ENCODE measurements around the gene ERCC3. TPM values are rescaled to one million over a fixed set of nuclear protein-coding genes. Genes with fewer than 3 reads are reported as not detected.
"Not testable (repeated sequence)": the region's sequence is repeated elsewhere in the genome, so short reads cannot be mapped to it uniquely, and the experiment has no call there.

The ERCC3 gene
- total and polyA plus RNA-seq, 7 experiments from 2014 or later, result 15.9 to 71.5 (median 49.7) TPM

GRCh38 chr2:127255146-127255545, 38.8 kb downstream of the ERCC3 start:
- peaks cover 0 to 8% (median 1%) of the 10 kb centered on the region in 7 donors for H3K4me1 Mint-ChIP-seq
- H3K36me3 Mint-ChIP-seq, result peaks cover 14 to 50% (median 31%) of the 10 kb centered on the region in 5 donors
- no peak for DNase-seq
- ATAC-seq, result no peak
- Histone ChIP-seq H3K4me1 (ENCODE audit: control insufficient read depth in 2 of 2, insufficient read depth in 2 of 2, low read length in 2 of 2) (no peaks in the 10 kb centered on the region), H3K27ac (ENCODE audit: low read depth, low read length) (no peak overlapping the region), H3K36me3 (ENCODE audit: control insufficient read depth in 2 of 3, insufficient read depth in 3 of 3, low read length in 3 of 3) (peaks cover 0 to 37% (median 5%) of the 10 kb centered on the region in 3 experiments), H3K4me3 (ENCODE audit: low read length) (no peak overlapping the region), H3K9me3 (ENCODE audit: control insufficient read depth in 2 of 3, low read length in 3 of 3) (no peaks in the 10 kb centered on the region), H3K27me3 (ENCODE audit: control insufficient read depth in 2 of 2, insufficient read depth in 2 of 2, low read length in 2 of 2) (no peaks in the 10 kb centered on the region)
- H3K27me3 Mint-ChIP-seq, result no peaks in the 10 kb centered on the region
- ChIA-PET POLR2A (no interaction called here), CTCF (no interaction called here)
- no peak overlapping the region for H3K4me3 Mint-ChIP-seq
- H3K27ac Mint-ChIP-seq, result peak overlapping the region in 7 of 9 donors; percentile 13 to 75 (median 32)
- H3K9me3 Mint-ChIP-seq, result no peaks in the 10 kb centered on the region
- intact Hi-C loops (cut with micrococcal nuclease), result no loop called here

DNA sequence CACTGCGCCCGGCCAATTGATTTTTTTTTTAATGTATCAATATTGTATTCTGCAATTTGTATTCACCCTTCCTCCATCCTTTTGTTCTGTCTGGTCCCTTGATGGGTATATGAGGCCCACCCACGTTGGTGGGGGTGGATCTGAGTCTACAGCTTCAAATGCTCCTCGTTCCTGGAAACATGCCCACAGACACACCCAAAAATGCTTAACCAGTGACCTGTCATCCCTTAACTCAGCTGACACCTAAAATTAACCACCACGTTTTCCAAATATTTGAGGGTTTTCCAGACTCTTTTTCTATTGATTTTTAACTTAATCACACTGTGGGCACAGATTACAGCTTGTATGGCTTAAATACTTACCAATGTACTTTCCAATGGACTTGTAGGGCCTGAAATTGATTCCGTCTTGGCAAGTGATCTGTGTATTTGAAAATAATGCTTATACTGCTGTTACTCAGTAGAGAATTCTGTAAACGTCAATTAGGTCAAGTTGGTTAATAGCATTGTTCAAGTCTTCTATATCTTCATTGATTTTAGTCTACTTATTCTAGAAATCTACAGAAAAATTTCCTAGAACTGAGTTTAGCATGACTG, 39.5 kb downstream of the ERCC3 start:
- H3K27ac Mint-ChIP-seq, result peak overlapping the region in 5 of 9 donors; percentile 13 to 65 (median 32)
- Histone ChIP-seq H3K4me3 (ENCODE audit: low read length) (no peak overlapping the region), H3K9me3 (ENCODE audit: control insufficient read depth in 2 of 3, low read length in 3 of 3) (no peaks in the 10 kb centered on the region), H3K27me3 (ENCODE audit: control insufficient read depth in 2 of 2, insufficient read depth in 2 of 2, low read length in 2 of 2) (no peaks in the 10 kb centered on the region), H3K36me3 (ENCODE audit: control insufficient read depth in 2 of 3, insufficient read depth in 3 of 3, low read length in 3 of 3) (peaks cover 0 to 30% (median 0%) of the 10 kb centered on the region in 3 experiments), H3K4me1 (ENCODE audit: control insufficient read depth in 2 of 2, insufficient read depth in 2 of 2, low read length in 2 of 2) (no peaks in the 10 kb centered on the region), H3K27ac (ENCODE audit: low read depth, low read length) (no peak overlapping the region)
- H3K9me3 Mint-ChIP-seq, result no peaks in the 10 kb centered on the region
- H3K4me1 Mint-ChIP-seq, result peaks cover 0 to 8% (median 1%) of the 10 kb centered on the region in 7 donors
- ATAC-seq (no peak), DNase-seq (no peak)
- intact Hi-C loops (cut with micrococcal nuclease), result no loop called here
- H3K27me3 Mint-ChIP-seq, result no peaks in the 10 kb centered on the region
- ChIA-PET CTCF (no interaction called here), POLR2A (no interaction called here)
- H3K36me3 Mint-ChIP-seq, result peaks cover 11 to 45% (median 24%) of the 10 kb centered on the region in 5 donors
- no peak overlapping the region for H3K4me3 Mint-ChIP-seq

- H3K4me1 ChIP-seq (ENCODE audit: control insufficient read depth in 2 of 2, insufficient read depth in 2 of 2, low read length in 2 of 2); POLR2A ChIA-PET; intact Hi-C loops (cut with micrococcal nuclease); H3K4me3 ChIP-seq (ENCODE audit: low read length); CTCF ChIA-PET; H3K4me1 Mint-ChIP-seq; H3K27ac Mint-ChIP-seq; H3K27ac ChIP-seq (ENCODE audit: low read depth, low read length); H3K27me3 Mint-ChIP-seq; H3K9me3 ChIP-seq (ENCODE audit: control insufficient read depth in 2 of 3, low read length in 3 of 3); H3K27me3 ChIP-seq (ENCODE audit: control insufficient read depth in 2 of 2, insufficient read depth in 2 of 2, low read length in 2 of 2); DNase-seq; H3K4me3 Mint-ChIP-seq; H3K36me3 ChIP-seq (ENCODE audit: control insufficient read depth in 2 of 3, insufficient read depth in 3 of 3, low read length in 3 of 3): not testable (repeated sequence)
- H3K9me3 Mint-ChIP-seq, result peaks cover 8 to 55% (median 17%) of the 10 kb centered on the region in 11 donors
- peak; percentile 51 for ATAC-seq
- H3K36me3 Mint-ChIP-seq, result peaks cover 2 to 40% (median 34%) of the 10 kb centered on the region in 5 donors
Measured at GRCh38 chr2:127241184-127241583, 52.8 kb downstream of the ERCC3 start.

- Histone ChIP-seq H3K9me3 (ENCODE audit: control insufficient read depth in 2 of 3, low read length in 3 of 3) (peaks cover 0 to 9% (median 0%) of the 10 kb centered on the region in 3 experiments), H3K4me3 (ENCODE audit: low read length) (no peak overlapping the region), H3K4me1 (ENCODE audit: control insufficient read depth in 2 of 2, insufficient read depth in 2 of 2, low read length in 2 of 2) (no peaks in the 10 kb centered on the region), H3K36me3 (ENCODE audit: control insufficient read depth in 2 of 3, insufficient read depth in 3 of 3, low read length in 3 of 3) (no peaks in the 10 kb centered on the region), H3K27ac (ENCODE audit: low read depth, low read length) (no peak overlapping the region), H3K27me3 (ENCODE audit: control insufficient read depth in 2 of 2, insufficient read depth in 2 of 2, low read length in 2 of 2) (no peaks in the 10 kb centered on the region)
- H3K36me3 Mint-ChIP-seq, result peaks cover 2 to 37% (median 30%) of the 10 kb centered on the region in 5 donors
- no peak overlapping the region for H3K4me3 Mint-ChIP-seq
- ATAC-seq, result no peak
- H3K4me1 Mint-ChIP-seq, result no peaks in the 10 kb centered on the region
- no peak for DNase-seq
- POLR2A ChIA-PET, result no interaction called here
- no peak overlapping the region for H3K27ac Mint-ChIP-seq
- H3K27me3 Mint-ChIP-seq, result no peaks in the 10 kb centered on the region
- intact Hi-C loops (cut with micrococcal nuclease), result no loop called here
- peaks cover 8 to 55% (median 17%) of the 10 kb centered on the region in 11 donors for H3K9me3 Mint-ChIP-seq
- CTCF ChIA-PET, result no interaction called here
Measured at GRCh38 chr2:127239395-127239794, 54.5 kb downstream of the ERCC3 start.

- intact Hi-C loops (cut with micrococcal nuclease); H3K4me3 Mint-ChIP-seq; H3K36me3 ChIP-seq (ENCODE audit: control insufficient read depth in 2 of 3, insufficient read depth in 3 of 3, low read length in 3 of 3); H3K27me3 ChIP-seq (ENCODE audit: control insufficient read depth in 2 of 2, insufficient read depth in 2 of 2, low read length in 2 of 2); H3K27me3 Mint-ChIP-seq; POLR2A ChIA-PET; H3K4me1 Mint-ChIP-seq; CTCF ChIA-PET; H3K4me3 ChIP-seq (ENCODE audit: low read length); DNase-seq; H3K27ac Mint-ChIP-seq; H3K27ac ChIP-seq (ENCODE audit: low read depth, low read length); H3K9me3 ChIP-seq (ENCODE audit: control insufficient read depth in 2 of 3, low read length in 3 of 3); ATAC-seq; H3K4me1 ChIP-seq (ENCODE audit: control insufficient read depth in 2 of 2, insufficient read depth in 2 of 2, low read length in 2 of 2): not testable (repeated sequence)
- Mint-ChIP-seq H3K36me3 (peaks cover 2 to 50% (median 36%) of the 10 kb centered on the region in 5 donors), H3K9me3 (peaks cover 8 to 55% (median 17%) of the 10 kb centered on the region in 11 donors)
Measured at GRCh38 chr2:127237768-127238167, 56.2 kb downstream of the ERCC3 start.

DNA sequence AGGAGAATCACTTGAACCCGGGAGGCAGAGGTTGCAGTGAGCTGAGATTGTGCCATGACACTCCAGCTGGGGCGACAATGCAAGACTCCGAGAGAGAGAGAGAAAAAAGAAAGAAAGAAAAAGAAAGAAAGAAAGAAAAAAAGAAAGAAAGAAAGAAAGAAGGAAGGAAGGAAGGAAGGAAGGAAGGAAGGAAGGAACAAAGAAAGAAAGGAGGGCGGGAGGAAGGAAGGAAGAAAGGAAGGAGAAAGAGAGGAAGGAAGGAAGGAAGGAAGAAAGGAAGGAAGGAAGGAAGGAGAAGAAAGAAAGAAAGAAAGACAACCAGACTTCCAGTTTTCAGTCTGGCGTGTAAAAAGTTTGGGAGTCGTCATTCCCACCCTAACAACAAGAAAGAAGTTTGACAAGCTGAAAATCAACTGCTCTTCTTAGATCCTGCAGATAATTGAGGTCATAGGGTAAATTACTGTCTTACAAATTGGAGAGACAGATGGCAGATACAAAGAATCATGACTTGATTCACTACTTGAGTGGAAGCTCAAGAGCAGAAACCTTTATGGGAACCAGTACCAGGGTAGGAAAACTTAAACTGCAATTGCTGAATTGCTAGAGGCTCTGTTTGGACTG, 58.8 kb downstream of the ERCC3 start:
- H3K4me1 ChIP-seq (ENCODE audit: control insufficient read depth in 2 of 2, insufficient read depth in 2 of 2, low read length in 2 of 2), result no peaks in the 10 kb centered on the region
- H3K27me3 Mint-ChIP-seq, result no peaks in the 10 kb centered on the region
- intact Hi-C loops (cut with micrococcal nuclease), result no loop called here
- no peaks in the 10 kb centered on the region for H3K27me3 ChIP-seq (ENCODE audit: control insufficient read depth in 2 of 2, insufficient read depth in 2 of 2, low read length in 2 of 2)
- ATAC-seq (no peak), DNase-seq (no peak)
- H3K4me1 Mint-ChIP-seq, result no peaks in the 10 kb centered on the region
- H3K4me3 Mint-ChIP-seq, result no peak overlapping the region
- H3K36me3 ChIP-seq (ENCODE audit: control insufficient read depth in 2 of 3, insufficient read depth in 3 of 3, low read length in 3 of 3), result no peaks in the 10 kb centered on the region
- CTCF ChIA-PET, result no interaction called here
- POLR2A ChIA-PET, result no interaction called here
- no peak overlapping the region for H3K27ac Mint-ChIP-seq
- peaks cover 4 to 33% (median 14%) of the 10 kb centered on the region in 11 donors for H3K9me3 Mint-ChIP-seq
- no peak overlapping the region for H3K27ac ChIP-seq (ENCODE audit: low read depth, low read length)
- peaks cover 2 to 42% (median 28%) of the 10 kb centered on the region in 5 donors for H3K36me3 Mint-ChIP-seq
- H3K4me3 ChIP-seq (ENCODE audit: low read length), result no peak overlapping the region
- H3K9me3 ChIP-seq (ENCODE audit: control insufficient read depth in 2 of 3, low read length in 3 of 3), result peaks cover 0 to 5% (median 0%) of the 10 kb centered on the region in 3 experiments

DNA sequence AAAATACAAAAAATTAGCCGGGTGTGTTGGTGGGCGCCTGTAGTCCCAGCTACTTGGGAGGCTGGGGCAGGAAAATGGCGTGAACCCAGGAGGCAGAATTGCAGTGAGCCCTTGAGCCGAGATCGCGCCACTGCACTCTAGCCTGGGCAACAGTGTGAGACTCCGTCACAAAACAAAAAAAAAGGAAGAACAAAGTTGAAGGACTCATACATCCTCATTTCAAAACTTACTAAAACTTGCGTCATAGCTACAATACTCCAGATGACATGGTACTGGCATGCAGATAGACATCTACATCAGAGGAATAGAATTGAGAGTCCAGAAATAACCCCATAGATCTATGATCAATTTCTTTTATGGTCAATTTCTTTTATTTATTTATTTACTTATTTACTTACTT, 60.2 kb downstream of the ERCC3 start:
- Histone ChIP-seq H3K36me3 (ENCODE audit: control insufficient read depth in 2 of 3, insufficient read depth in 3 of 3, low read length in 3 of 3) (no peaks in the 10 kb centered on the region), H3K9me3 (ENCODE audit: control insufficient read depth in 2 of 3, low read length in 3 of 3) (peaks cover 0 to 5% (median 0%) of the 10 kb centered on the region in 3 experiments), H3K4me3 (ENCODE audit: low read length) (no peak overlapping the region), H3K27ac (ENCODE audit: low read depth, low read length) (no peak overlapping the region), H3K4me1 (ENCODE audit: control insufficient read depth in 2 of 2, insufficient read depth in 2 of 2, low read length in 2 of 2) (no peaks in the 10 kb centered on the region), H3K27me3 (ENCODE audit: control insufficient read depth in 2 of 2, insufficient read depth in 2 of 2, low read length in 2 of 2) (no peaks in the 10 kb centered on the region)
- ATAC-seq (peak; percentile 50), DNase-seq (no peak)
- CTCF ChIA-PET, result no interaction called here
- Mint-ChIP-seq H3K4me3 (no peak overlapping the region), H3K36me3 (peaks cover 0 to 39% (median 20%) of the 10 kb centered on the region in 5 donors), H3K27me3 (peaks cover 0 to 7% (median 0%) of the 10 kb centered on the region in 5 donors), H3K4me1 (no peaks in the 10 kb centered on the region), H3K9me3 (peaks cover 4 to 21% (median 14%) of the 10 kb centered on the region in 11 donors), H3K27ac (no peak overlapping the region)
- intact Hi-C loops (cut with micrococcal nuclease), result no loop called here
- POLR2A ChIA-PET, result no interaction called here
